ENCODE measurements around the gene SLC9C1.

The SLC9C1 gene

DNA sequence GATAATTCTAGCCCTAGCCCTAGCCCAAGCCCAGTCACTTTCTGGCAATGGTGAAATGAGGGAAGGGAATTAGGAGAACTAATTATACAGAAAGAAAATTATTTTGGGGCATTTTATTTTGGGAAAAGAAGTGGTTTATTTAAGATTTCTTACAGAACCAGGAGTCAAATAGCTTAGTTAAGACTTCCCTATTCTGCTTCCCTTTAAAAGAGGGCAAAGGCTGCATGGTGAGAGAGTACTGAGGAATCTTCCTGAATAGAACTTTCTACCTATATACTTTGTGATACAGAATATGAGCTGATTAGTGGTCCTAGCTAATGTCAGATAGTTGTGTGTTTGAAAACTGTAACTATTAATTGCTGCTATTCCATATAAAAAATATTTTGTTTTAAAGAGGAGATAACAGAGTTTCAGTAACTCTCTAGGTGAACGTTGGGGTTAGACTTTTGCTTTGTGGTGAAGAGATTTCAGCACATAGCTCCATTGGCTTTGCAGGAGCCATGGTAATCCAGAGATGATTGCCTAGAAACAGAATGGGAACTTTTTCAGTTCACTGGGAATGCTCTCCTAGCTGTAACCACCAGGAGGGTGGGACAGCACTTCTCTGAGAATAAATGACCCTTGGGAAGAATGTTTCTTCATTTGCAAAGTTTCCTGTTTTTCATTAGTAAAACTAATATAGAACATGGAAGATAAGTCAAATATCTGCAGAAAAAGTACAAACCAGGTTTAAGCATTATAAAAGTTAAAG lies 155.6 kb downstream of the SLC9C1 start:
- no peaks in the 10 kb centered on the region for H3K36me3 ChIP-seq (ENCODE audit: control insufficient read depth in 2 of 2, insufficient read depth in 2 of 2, low read length in 2 of 2)
- H3K9ac ChIP-seq (ENCODE audit: low read length in 2 of 2): no peak overlapping the region
- H3K27ac ChIP-seq (ENCODE audit: low read length): no peak overlapping the region
- no peaks in the 10 kb centered on the region for H3K9me3 ChIP-seq (ENCODE audit: control insufficient read depth in 2 of 2, low read length in 2 of 2)
- no peaks in the 10 kb centered on the region for H3K4me1 ChIP-seq (ENCODE audit: control insufficient read depth, insufficient read depth, low read length)
- no peak overlapping the region for H3K4me3 ChIP-seq (ENCODE audit: low read length in 2 of 2)
- no peaks in the 10 kb centered on the region for H3K27me3 ChIP-seq (ENCODE audit: control insufficient read depth in 1 of 2, insufficient read depth in 2 of 2, low read length in 2 of 2)

DNA sequence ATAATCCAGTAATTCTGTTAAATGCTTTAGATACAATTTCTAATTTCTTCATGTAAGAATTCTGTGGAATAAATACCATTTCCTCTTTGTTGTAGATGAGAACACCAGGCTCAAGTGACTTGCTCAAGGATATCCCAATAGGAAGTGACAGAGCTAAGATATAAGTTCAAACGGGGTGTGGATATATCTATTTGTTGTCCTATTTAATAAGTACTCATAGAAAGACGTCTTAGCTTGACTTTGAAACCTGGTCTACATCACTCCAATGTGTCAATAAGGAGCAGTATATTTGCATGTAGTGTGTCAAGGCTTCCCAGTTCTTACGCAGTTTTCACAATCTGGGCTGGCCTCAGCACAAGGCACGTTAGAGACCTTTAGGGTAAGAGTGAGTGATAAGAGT lies 156.2 kb downstream of the SLC9C1 start:
- Histone ChIP-seq H3K4me1 (ENCODE audit: control insufficient read depth, insufficient read depth, low read length) (no peaks in the 10 kb centered on the region), H3K9me3 (ENCODE audit: control insufficient read depth in 2 of 2, low read length in 2 of 2) (no peaks in the 10 kb centered on the region), H3K27ac (ENCODE audit: low read length) (no peak overlapping the region), H3K27me3 (ENCODE audit: control insufficient read depth in 1 of 2, insufficient read depth in 2 of 2, low read length in 2 of 2) (no peaks in the 10 kb centered on the region), H3K4me3 (ENCODE audit: low read length in 2 of 2) (no peak overlapping the region), H3K36me3 (ENCODE audit: control insufficient read depth in 2 of 2, insufficient read depth in 2 of 2, low read length in 2 of 2) (no peaks in the 10 kb centered on the region), H3K9ac (ENCODE audit: low read length in 2 of 2) (no peak overlapping the region)

DNA sequence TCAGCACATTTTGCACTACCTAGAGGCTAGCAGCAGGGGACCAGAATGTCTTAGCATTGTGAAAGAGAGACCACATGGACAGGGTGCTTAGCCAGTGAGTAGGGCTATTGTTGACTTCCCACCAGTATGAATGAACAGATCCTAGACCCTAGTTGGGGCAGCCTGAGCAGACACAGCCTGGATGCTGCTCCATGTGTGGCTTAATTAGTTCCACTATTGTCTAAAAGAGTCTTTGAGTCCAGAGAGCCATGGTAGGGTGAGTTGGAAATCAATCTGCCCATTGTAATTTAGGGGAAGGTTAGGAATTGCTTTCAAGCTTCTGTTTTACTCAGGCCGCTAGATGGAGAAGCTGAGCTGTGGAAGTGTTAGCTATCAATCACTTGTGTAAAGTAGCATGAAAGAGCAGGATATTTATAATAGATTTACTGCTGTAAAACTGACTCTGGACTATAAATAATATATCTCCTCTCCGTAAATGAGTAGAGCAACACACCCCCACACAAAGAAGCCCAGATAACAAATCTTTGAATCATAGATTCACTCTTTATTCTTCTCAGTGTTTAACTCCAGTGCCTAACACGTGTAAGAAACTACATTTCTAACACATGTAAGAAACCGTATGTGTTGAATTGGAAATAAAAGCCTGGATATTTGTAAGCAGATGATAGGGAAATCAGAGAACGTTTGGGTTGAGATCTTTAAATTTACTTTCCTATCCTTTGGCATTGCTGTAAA lies 156.9 kb downstream of the SLC9C1 start:
- Histone ChIP-seq H3K27ac (ENCODE audit: low read length) (no peak overlapping the region), H3K9me3 (ENCODE audit: control insufficient read depth in 2 of 2, low read length in 2 of 2) (no peaks in the 10 kb centered on the region), H3K9ac (ENCODE audit: low read length in 2 of 2) (no peak overlapping the region), H3K27me3 (ENCODE audit: control insufficient read depth in 1 of 2, insufficient read depth in 2 of 2, low read length in 2 of 2) (no peaks in the 10 kb centered on the region), H3K4me3 (ENCODE audit: low read length in 2 of 2) (no peak overlapping the region), H3K4me1 (ENCODE audit: control insufficient read depth, insufficient read depth, low read length) (no peaks in the 10 kb centered on the region), H3K36me3 (ENCODE audit: control insufficient read depth in 2 of 2, insufficient read depth in 2 of 2, low read length in 2 of 2) (no peaks in the 10 kb centered on the region)

DNA sequence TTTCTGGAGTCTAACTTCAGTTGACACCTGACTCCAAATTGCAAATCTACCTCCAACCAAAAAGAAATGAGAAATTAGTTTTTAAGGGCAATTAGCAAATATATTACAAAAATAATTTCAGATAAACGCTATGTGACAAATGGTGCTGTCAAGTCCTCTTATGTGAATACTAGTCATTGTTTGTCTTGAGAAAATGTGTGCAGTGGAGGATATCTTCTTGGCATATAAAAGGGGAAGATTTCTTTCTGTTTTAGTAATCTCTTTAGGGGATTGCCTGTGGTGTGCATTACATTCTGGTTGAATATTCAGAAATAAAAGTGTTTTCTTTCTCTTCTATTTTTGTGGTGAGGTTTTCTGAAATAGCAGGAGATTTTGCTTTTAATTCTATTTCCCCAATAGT lies 158.0 kb downstream of the SLC9C1 start:
- H3K27me3 ChIP-seq (ENCODE audit: control insufficient read depth in 1 of 2, insufficient read depth in 2 of 2, low read length in 2 of 2): no peaks in the 10 kb centered on the region
- H3K4me1 ChIP-seq (ENCODE audit: control insufficient read depth, insufficient read depth, low read length): no peaks in the 10 kb centered on the region
- H3K36me3 ChIP-seq (ENCODE audit: control insufficient read depth in 2 of 2, insufficient read depth in 2 of 2, low read length in 2 of 2): no peaks in the 10 kb centered on the region

DNA sequence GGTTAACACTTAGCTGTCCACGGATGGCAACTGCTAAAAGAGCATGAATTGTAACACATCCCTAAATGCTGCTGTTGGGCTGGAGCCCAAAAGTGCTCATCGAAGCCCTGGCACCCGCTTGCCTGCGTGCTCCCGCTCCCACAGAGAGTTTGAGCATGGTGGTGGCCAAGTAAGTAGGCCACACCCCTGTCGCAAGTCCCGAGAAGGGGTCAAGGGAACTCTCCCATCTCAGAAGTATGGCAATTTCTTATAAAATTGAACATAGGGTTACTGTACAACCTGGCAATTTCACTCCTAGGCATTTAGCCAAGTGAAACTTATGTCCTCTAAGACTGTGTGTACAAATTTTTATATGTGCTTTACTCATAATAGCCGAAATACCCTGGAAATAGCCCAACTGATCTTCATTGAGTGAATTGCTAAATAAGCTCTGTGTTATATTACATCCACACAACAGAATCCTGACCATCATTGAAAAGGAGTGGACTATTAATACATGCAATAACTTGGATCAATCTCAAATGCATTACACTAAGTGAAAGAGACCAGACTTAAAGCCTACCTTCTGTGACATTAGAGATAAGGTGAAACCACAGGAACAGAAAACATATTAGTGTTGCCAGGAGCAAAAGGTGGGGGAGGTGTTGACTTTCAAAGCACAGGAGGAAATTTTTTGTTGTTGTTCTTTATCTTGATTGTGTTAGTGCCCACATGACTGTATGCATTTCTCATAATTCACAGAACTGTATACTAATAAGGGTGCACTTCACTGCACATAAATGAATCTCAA lies 159.5 kb downstream of the SLC9C1 start:
- no peak overlapping the region for H3K4me3 ChIP-seq (ENCODE audit: low read length in 2 of 2)
- no peak overlapping the region for H3K27ac ChIP-seq (ENCODE audit: low read length)
- no peaks in the 10 kb centered on the region for H3K4me1 ChIP-seq (ENCODE audit: control insufficient read depth, insufficient read depth, low read length)
- H3K9me3 ChIP-seq (ENCODE audit: control insufficient read depth in 2 of 2, low read length in 2 of 2): no peaks in the 10 kb centered on the region
- no peaks in the 10 kb centered on the region for H3K27me3 ChIP-seq (ENCODE audit: control insufficient read depth in 1 of 2, insufficient read depth in 2 of 2, low read length in 2 of 2)
- H3K36me3 ChIP-seq (ENCODE audit: control insufficient read depth in 2 of 2, insufficient read depth in 2 of 2, low read length in 2 of 2): no peaks in the 10 kb centered on the region
- H3K9ac ChIP-seq (ENCODE audit: low read length in 2 of 2): no peak overlapping the region

More for the DNA sequence above, 158.0 kb downstream of the SLC9C1 start:
- Histone ChIP-seq H3K4me3 (ENCODE audit: low read length in 2 of 2) (no peak overlapping the region), H3K27ac (ENCODE audit: low read length) (no peak overlapping the region), H3K9me3 (ENCODE audit: control insufficient read depth in 2 of 2, low read length in 2 of 2) (no peaks in the 10 kb centered on the region), H3K9ac (ENCODE audit: low read length in 2 of 2) (no peak overlapping the region)

DNA sequence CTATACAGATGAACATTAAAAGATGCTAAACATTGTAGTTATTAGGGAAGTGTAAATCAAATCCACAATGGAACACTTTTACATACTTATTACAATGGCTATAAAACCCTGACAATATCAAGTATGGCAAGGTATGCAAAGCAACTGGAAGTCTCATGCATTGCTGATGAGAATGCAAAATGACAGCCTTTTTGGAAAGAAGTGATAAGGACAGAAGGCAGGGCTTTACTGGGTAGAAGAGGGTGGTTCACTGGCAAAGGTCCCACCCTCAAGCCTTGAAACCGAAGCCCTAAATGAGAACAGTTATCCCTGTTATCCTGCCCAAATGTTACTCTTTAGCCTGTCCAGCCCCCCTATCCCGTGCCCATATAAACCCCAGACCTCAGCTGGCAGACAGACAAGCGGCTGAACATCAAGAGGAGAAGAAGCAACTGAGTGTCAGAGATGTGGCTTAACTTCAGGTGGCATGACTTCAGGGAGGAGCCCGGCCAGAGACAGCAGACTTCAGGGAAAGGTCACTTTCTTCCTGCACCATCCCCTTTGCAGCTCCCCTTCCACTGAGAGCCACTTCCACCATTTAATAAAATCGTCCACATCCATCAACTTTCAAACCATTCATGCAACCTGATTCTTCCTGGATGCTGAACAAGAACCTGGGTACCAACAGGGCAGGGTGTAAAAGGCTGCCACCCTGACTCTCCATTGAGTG lies 160.2 kb downstream of the SLC9C1 start:
- Histone ChIP-seq H3K27ac (ENCODE audit: low read length) (no peak overlapping the region), H3K4me3 (ENCODE audit: low read length in 2 of 2) (no peak overlapping the region), H3K9me3 (ENCODE audit: control insufficient read depth in 2 of 2, low read length in 2 of 2) (no peaks in the 10 kb centered on the region), H3K27me3 (ENCODE audit: control insufficient read depth in 1 of 2, insufficient read depth in 2 of 2, low read length in 2 of 2) (no peaks in the 10 kb centered on the region), H3K36me3 (ENCODE audit: control insufficient read depth in 2 of 2, insufficient read depth in 2 of 2, low read length in 2 of 2) (no peaks in the 10 kb centered on the region), H3K4me1 (ENCODE audit: control insufficient read depth, insufficient read depth, low read length) (no peaks in the 10 kb centered on the region), H3K9ac (ENCODE audit: low read length in 2 of 2) (no peak overlapping the region)

DNA sequence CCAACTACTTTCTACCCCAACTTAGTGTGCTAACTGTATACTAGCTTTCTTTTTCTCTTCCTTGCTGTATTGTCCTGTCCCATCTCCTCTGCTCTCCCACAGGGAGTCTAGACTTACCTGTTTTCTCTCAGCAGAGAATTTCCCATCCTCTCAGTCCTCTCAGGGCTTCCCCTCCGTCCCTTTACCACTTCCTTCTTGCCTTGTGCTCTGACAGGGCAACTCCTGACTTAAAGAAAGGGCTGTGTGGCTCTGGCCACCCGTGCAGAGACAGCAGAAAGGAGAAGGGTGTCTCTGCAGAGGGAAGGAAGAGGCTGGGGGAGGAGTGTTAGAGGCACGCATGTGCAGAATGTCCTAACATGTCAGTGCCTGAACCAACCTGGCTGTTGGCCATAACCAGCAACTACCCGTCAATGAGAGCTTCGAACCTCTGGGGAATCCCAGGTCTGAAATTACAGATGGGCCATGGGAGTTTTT lies 161.0 kb downstream of the SLC9C1 start, which contains the start of gene GCSAM:
Gene GCSAM (minus strand): TSS at position 274 of the 474 bp plus-strand sequence. CDS start 128 bp downstream, at position 146.
- Histone ChIP-seq H3K27me3 (ENCODE audit: control insufficient read depth in 1 of 2, insufficient read depth in 2 of 2, low read length in 2 of 2) (no peaks in the 10 kb centered on the region), H3K4me3 (ENCODE audit: low read length in 2 of 2) (no peak within 1 kb of the TSS), H3K36me3 (ENCODE audit: control insufficient read depth in 2 of 2, insufficient read depth in 2 of 2, low read length in 2 of 2) (no peaks in the 10 kb centered on the region), H3K9me3 (ENCODE audit: control insufficient read depth in 2 of 2, low read length in 2 of 2) (no peaks in the 10 kb centered on the region), H3K9ac (ENCODE audit: low read length in 2 of 2) (no peak within 1 kb of the TSS), H3K27ac (ENCODE audit: low read length) (no peak within 1 kb of the TSS), H3K4me1 (ENCODE audit: control insufficient read depth, insufficient read depth, low read length) (no peaks in the 10 kb centered on the region)

DNA sequence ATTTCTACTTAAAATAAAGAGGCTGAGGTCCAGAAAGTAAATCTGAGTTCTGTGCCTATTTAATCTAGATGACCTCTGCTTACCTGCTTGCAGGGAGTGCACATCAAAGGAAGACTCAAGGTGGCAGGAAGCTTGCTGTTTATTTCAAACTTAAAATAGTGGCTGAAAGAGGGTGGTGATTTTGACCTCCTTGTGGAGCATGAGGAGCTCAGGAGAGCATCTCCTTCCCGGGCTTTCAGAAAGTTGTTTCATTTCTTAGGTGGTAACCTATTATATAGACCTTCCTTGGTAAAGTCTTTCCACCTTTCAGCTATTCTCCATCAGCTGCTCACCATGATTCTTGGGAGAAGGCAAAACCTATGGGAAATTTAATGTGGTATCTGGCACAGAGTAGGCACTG lies 161.5 kb downstream of the SLC9C1 start:
- H3K27ac ChIP-seq (ENCODE audit: low read length): no peak overlapping the region

DNA sequence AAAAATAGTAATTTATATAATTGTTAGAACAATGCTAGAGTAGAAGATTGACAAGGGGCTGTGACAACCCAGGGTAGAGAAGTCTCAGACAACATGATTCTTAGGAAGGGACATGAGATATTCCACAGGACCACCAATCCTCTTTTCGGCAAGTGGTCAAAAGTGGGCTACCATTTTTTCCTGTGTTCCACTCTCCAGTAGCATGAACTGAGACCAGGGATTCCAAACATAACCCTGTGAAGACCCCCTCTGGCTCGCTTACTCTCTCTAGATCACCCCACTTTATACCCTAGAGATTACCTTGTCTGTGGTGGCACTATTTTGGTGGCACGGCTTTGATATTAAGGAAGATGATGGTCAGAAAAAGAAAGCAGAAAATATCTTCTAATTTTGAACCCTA lies 161.9 kb downstream of the SLC9C1 start:
- no peak overlapping the region for H3K27ac ChIP-seq (ENCODE audit: low read length)

More for the DNA sequence above, 161.5 kb downstream of the SLC9C1 start:
- Histone ChIP-seq H3K9me3 (ENCODE audit: control insufficient read depth in 2 of 2, low read length in 2 of 2) (no peaks in the 10 kb centered on the region), H3K4me3 (ENCODE audit: low read length in 2 of 2) (no peak overlapping the region), H3K36me3 (ENCODE audit: control insufficient read depth in 2 of 2, insufficient read depth in 2 of 2, low read length in 2 of 2) (no peaks in the 10 kb centered on the region), H3K4me1 (ENCODE audit: control insufficient read depth, insufficient read depth, low read length) (no peaks in the 10 kb centered on the region), H3K27me3 (ENCODE audit: control insufficient read depth in 1 of 2, insufficient read depth in 2 of 2, low read length in 2 of 2) (no peaks in the 10 kb centered on the region), H3K9ac (ENCODE audit: low read length in 2 of 2) (no peak overlapping the region)

DNA sequence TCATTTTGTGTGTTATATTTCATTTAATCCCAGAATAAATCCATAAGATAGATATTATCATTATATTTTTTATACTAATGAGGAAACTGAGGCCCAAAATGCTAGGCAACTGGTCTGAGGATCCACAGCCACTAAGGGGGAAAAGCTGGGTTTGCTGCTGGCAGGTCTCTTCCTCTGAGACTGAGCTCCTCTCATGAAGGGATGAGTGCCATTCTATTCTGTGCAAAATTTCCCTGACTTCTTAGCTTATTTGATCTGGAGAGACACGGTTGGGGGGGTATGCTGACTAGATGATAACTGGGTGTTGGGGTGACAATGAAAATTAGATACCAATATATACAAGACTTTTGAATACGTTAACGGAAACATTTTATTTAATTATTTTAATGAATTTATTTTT lies 162.9 kb downstream of the SLC9C1 start:
- H3K27me3 ChIP-seq (ENCODE audit: control insufficient read depth in 1 of 2, insufficient read depth in 2 of 2, low read length in 2 of 2): no peaks in the 10 kb centered on the region

More for the DNA sequence above, 161.9 kb downstream of the SLC9C1 start:
- no peaks in the 10 kb centered on the region for H3K27me3 ChIP-seq (ENCODE audit: control insufficient read depth in 1 of 2, insufficient read depth in 2 of 2, low read length in 2 of 2)
- H3K9ac ChIP-seq (ENCODE audit: low read length in 2 of 2): no peak overlapping the region
- no peak overlapping the region for H3K4me3 ChIP-seq (ENCODE audit: low read length in 2 of 2)
- no peaks in the 10 kb centered on the region for H3K36me3 ChIP-seq (ENCODE audit: control insufficient read depth in 2 of 2, insufficient read depth in 2 of 2, low read length in 2 of 2)
- H3K9me3 ChIP-seq (ENCODE audit: control insufficient read depth in 2 of 2, low read length in 2 of 2): no peaks in the 10 kb centered on the region
- H3K4me1 ChIP-seq (ENCODE audit: control insufficient read depth, insufficient read depth, low read length): no peaks in the 10 kb centered on the region

More for the DNA sequence above, 162.9 kb downstream of the SLC9C1 start:
- H3K9ac ChIP-seq (ENCODE audit: low read length in 2 of 2): no peak overlapping the region
- H3K4me1 ChIP-seq (ENCODE audit: control insufficient read depth, insufficient read depth, low read length): no peaks in the 10 kb centered on the region
- no peaks in the 10 kb centered on the region for H3K36me3 ChIP-seq (ENCODE audit: control insufficient read depth in 2 of 2, insufficient read depth in 2 of 2, low read length in 2 of 2)
- H3K27ac ChIP-seq (ENCODE audit: low read length): no peak overlapping the region
- H3K9me3 ChIP-seq (ENCODE audit: control insufficient read depth in 2 of 2, low read length in 2 of 2): no peaks in the 10 kb centered on the region
- no peak overlapping the region for H3K4me3 ChIP-seq (ENCODE audit: low read length in 2 of 2)
